ENCODE results near the gene PPT2. TPM values are rescaled to one million over a fixed set of nuclear protein-coding genes. Genes with fewer than 3 reads are reported as not detected.
A peak's percentile ranks its signal among the peaks of the same experiment; 100 is the strongest.

PPT2 gene
- total and polyA plus RNA-seq, 2 of the 8 experiments (the other 6 are each of a cell fraction or from before 2014, with no cell fraction given): 24.1 to 39.5 TPM

DNA sequence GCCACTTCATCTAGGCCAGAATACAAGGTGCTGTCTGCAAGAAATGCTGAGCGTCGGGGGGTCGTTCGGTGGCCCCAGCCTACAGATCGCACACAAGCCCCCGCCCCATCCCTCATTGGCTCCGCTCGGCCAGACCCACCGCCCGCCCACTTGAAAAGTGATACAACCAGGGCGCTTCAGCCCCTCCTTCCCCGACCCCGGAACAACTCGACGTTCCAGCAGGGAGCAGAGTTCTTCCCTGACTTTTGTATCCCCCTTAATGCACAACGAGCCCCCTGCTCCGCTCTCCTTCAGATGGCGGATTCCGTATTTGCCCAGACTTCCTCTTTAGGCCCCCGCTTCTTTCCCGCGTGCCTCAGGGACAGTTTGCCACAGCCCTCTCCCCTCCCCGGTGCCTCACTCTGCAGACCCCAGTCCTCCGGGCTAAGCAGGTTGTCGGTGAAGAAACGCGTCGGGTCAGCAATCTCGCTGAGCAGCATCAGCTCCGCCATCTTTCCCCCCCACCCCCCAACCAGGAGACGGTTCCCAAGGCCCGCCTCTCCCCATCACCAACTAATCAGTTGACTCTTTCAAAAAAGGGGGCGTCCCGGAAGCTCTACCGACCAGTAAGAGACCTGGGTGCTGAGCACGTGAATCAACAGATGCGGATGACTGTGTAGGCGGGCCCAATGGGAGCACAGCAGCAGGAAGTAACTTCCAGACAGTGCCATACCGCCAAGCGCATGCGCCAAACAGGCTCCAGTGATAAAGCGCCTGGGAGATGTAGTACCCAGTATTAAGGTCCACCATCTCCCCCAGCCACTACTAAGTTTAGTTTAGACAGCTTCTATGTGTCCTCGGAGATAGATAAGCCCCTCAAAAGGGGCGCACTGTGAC lies 26.0 kb upstream of the PPT2 start, which contains the start of gene ATF6B (continued):
- TF ChIP-seq, protein P1, sequence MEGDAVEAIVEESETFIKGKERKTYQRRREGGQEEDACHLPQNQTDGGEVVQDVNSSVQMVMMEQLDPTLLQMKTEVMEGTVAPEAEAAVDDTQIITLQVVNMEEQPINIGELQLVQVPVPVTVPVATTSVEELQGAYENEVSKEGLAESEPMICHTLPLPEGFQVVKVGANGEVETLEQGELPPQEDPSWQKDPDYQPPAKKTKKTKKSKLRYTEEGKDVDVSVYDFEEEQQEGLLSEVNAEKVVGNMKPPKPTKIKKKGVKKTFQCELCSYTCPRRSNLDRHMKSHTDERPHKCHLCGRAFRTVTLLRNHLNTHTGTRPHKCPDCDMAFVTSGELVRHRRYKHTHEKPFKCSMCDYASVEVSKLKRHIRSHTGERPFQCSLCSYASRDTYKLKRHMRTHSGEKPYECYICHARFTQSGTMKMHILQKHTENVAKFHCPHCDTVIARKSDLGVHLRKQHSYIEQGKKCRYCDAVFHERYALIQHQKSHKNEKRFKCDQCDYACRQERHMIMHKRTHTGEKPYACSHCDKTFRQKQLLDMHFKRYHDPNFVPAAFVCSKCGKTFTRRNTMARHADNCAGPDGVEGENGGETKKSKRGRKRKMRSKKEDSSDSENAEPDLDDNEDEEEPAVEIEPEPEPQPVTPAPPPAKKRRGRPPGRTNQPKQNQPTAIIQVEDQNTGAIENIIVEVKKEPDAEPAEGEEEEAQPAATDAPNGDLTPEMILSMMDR (IDR thresholded peaks at IDR 0.05; ENCODE audit: control extremely low read depth in 1 of 3, insufficient read depth in 1 of 3, low read depth in 1 of 3, low read length in 3 of 3): no peak
- TF ChIP-seq TAF7 (optimal IDR thresholded peaks at IDR 0.05; ENCODE audit: borderline replicate concordance, low read depth, low read length) (peak; percentile 38), CREB1 (IDR thresholded peaks at IDR 0.05) (peak; percentile 57; the same call in 1 of the 2 replicates), POLR2AphosphoS5 (IDR thresholded peaks at IDR 0.05; ENCODE audit: low read depth, low read length) (peak; percentile 76), SAP30 (IDR thresholded peaks at IDR 0.05; ENCODE audit: insufficient read depth, insufficient replicate concordance, low read length) (peak; percentile 88), EGR1 (IDR thresholded peaks at IDR 0.05; ENCODE audit: borderline replicate concordance, low read depth, low read length) (no peak), TBP (IDR thresholded peaks at IDR 0.05; ENCODE audit: low read depth, low read length) (peak; percentile 50; the same call in 1 of the 2 replicates), CHD1 (IDR thresholded peaks at IDR 0.05; ENCODE audit: low read depth, low read length) (0 out of 2 replicates have a peak, but pooled peaks have one; percentile 42), MAFK (IDR thresholded peaks at IDR 0.05; ENCODE audit: low read depth, low read length) (peak; percentile 12; the same call in 1 of the 2 replicates), RAD21 (IDR thresholded peaks at IDR 0.05 in 1 of 2, conservative IDR thresholded peaks at IDR 0.05 in 1 of 2; ENCODE audit: low read depth in 2 of 2, low read length in 2 of 2) (no peak), POU5F1 (IDR thresholded peaks at IDR 0.05; ENCODE audit: low read depth, low read length) (no peak), HDAC2 (IDR thresholded peaks at IDR 0.05; ENCODE audit: borderline replicate concordance in 1 of 2, low read depth in 2 of 2, low read length in 2 of 2) (peak in 1 of 2 experiments; percentile 92; a peak in 1 of 4 replicates), POLR2A (IDR thresholded peaks at IDR 0.05; ENCODE audit: control extremely low read depth in 1 of 2, low read depth in 2 of 2, low read length in 2 of 2) (peak; percentile 52 to 86; a peak in 2 of 3 replicates), PHF8 (conservative IDR thresholded peaks at IDR 0.05; ENCODE audit: low read depth, low read length) (peak; percentile 89), SIX5 (IDR thresholded peaks at IDR 0.05; ENCODE audit: low read depth, low read length) (peak; percentile 19; the same call in 1 of the 2 replicates)
- TF ChIP-seq, protein P2, sequence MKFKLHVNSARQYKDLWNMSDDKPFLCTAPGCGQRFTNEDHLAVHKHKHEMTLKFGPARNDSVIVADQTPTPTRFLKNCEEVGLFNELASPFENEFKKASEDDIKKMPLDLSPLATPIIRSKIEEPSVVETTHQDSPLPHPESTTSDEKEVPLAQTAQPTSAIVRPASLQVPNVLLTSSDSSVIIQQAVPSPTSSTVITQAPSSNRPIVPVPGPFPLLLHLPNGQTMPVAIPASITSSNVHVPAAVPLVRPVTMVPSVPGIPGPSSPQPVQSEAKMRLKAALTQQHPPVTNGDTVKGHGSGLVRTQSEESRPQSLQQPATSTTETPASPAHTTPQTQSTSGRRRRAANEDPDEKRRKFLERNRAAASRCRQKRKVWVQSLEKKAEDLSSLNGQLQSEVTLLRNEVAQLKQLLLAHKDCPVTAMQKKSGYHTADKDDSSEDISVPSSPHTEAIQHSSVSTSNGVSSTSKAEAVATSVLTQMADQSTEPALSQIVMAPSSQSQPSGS (IDR thresholded peaks at IDR 0.05; ENCODE audit: low read length): no peak
- TF ChIP-seq, protein P3, sequence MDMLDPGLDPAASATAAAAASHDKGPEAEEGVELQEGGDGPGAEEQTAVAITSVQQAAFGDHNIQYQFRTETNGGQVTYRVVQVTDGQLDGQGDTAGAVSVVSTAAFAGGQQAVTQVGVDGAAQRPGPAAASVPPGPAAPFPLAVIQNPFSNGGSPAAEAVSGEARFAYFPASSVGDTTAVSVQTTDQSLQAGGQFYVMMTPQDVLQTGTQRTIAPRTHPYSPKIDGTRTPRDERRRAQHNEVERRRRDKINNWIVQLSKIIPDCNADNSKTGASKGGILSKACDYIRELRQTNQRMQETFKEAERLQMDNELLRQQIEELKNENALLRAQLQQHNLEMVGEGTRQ (IDR thresholded peaks at IDR 0.05; ENCODE audit: low read length): peak; percentile 86

Measured in H1 (cell line).